ENCODE data around the gene SH3PXD2A.
A peak's percentile ranks its signal among the peaks of the same experiment; 100 is the strongest.
"Not testable (repeated sequence)": the region's sequence is repeated elsewhere in the genome, so short reads cannot be mapped to it uniquely, and the experiment has no call there.

The SH3PXD2A gene

DNA sequence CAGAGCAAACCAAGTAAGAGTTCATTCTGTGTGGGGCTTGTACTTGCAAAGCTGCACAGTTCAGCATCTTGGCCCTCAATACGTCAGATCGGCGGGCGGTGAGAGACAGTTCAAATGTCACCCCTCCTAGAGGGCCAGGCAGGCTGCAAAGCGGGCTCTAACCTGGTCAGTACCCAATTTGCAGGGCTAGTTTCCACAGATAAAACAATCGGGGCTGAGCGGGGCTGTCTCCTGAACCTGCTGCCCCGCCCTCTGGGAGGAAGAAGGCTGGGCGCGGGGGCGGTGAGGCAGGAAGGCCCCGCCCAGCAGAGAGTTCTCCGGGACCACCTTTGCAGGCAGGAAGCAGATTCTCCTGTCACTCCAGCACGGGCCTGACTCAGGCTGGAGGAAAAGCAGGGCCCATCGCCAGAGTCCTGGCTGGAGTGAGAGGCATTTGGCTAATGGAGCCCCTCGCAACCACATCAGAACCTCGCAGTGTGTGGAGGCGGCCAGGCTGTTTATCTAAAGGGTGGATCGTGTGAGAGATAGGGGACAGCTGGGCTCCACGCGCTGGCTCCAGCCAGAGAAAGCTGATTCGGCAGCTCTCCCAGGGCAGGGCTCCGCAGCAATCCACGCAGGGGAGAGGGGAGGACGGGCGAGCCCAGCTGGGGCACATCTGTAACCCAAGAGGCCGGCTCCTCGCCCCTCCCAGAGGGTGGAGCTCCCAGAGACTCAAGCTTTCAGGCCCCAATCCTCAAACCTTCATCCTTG lies 83.1 kb downstream of the SH3PXD2A start:
- DNase-seq, result peak in 28 of 58 donors; percentile 12 to 69 (median 47)

DNA sequence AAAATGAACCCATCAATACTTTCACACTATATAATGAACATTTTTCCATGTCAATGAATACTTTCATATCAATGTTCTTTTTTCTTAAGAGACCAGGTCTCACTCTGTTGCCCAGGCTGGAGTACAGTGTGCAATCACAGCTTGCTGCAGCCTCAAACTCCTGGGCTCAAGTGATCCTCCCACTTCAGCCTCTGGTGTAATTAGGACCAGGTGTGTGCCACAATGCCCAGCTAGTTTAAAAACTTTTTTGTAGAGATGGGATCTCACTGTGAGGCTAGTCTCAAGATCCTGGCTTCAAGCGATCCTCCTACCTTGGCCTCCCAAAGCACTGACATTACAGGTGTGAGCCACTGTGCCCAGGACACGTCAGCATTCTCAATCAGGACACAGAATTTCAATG lies 85.2 kb downstream of the SH3PXD2A start:
- no peak for DNase-seq

DNA sequence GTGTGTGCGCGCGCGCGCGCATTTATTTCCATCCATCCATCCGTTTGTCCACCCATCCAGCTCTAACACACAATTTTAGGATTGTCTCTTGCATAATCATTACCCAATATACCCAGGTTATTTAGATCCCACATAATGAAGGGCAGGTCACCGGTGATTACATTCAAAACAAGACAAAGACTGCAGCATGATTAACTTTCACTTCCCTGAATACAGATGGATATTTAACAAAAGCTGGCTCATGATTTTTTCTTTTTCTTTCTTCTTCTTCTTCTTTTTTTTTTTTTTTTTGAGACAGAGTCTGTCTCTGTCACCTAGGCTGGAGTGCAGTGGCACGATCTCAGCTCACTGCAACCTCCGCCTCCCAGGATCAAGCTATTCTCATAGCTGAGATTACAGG lies 86.2 kb downstream of the SH3PXD2A start:
- DNase-seq, result no peak

DNA sequence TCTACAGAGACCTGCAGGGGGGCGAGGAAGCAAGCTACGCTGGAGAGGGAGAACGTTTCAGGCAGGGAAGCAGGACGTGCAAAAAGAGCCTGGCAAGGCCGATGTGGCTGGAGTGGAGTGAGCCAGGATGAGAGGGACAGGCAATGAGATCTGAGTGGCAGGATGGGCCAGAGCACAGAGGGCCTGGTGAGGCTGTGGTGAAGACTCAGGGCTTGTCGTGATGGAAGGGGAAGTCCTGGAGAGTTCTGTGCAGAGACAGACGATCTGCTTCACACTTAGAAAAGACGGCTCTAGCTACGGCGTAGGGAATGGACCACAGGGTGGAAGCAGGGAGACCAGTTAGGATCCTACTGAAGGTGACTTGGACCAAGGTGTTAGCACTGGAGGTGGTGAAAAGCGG lies 87.0 kb downstream of the SH3PXD2A start:
- DNase-seq, result no peak

DNA sequence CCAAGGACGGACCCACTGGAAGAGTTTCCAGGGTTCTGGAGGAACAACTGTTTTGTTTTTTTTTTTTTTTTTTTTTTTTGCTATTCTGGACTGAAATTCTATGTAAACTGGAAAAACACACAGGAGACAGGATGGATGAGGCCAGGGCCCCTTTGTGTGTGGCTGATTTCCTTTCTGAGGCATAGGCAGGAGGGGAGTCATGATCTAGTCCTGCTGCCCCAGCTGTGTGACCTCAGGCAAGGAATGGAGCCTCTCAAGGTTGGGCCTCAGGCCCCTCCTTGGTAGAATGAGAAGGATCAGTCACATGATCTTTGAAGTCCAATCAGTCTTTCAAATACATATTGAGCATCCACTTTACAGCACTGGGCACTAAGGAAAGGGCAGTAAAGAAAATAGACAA lies 87.6 kb downstream of the SH3PXD2A start:
- no peak for DNase-seq

DNA sequence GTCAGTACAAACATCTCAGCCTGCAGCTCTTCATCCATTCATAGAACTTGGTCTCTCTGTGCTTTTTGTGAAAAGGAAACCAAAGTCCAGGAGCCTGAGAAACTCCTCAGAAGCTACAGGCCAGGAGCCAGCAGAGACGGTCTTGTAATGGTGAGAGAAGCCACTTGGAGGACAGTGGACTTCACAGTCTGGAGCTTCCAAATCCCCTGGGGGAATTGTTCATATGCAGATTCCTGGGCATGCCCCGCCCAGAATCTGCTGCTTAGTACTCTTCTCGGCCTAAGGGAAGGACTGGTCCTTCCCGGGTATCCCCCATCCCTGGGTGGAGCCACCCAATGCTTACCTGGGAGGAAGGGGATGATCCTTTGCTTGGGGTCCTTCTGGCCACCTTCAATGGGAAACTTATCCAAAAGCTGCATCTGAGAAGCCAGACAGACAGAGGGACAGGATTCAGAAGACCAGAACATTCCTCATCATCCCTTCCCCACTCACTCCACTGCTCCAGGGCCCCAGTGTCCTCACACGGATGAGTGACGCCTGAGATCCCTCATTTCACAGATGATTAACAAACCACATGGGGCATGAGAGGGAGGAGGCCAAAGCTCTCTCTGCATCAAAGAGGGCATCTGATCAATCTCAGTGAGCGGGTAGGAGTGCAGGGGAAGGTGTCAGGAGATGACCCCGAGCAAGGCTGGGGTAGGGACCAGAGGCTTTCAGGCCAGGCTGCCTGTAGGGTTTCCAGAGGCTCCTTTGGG lies 88.4 kb downstream of the SH3PXD2A start:
- DNase-seq, result no peak

DNA sequence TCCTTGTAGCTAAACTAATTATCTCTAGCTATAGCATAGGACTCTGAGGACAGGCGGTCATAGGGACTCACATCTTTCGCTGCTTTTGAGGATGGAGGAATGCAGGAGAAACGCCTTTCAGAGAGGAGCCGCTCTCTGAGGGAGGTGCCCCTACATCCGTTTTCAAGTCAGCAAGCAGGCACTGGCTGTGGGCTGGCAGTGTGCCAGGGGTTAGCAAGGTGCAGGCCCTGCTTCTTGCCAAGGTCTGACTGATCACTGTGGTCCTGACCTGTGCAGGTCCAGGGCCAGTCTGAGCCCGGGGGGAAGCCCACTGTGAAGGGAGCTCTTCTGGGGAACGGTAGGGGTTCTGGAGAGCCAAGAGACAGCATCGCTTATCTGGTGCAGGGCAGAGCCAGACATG lies 89.4 kb downstream of the SH3PXD2A start:
- DNase-seq, result peak in 1 of 58 donors; percentile 41

DNA sequence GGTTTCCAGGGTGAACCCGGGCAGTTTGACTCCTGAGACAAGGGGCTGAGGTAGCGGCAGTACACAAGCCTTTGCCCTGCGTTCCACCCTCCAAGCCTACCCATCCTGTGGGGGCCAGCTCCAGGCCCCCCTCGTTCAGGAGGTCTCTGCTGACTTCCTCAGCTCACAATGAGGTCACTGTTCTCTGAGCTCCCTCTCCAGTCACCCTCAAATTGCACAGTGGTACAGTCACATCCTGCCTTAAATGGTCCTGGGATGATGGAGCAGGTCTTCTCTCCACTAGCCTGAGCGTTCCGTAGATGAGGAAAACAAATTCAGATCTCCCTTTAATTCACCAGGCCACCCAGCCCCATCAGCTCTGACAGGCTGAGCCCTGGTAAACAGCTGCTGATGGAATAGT lies 90.2 kb downstream of the SH3PXD2A start:
- no peak for DNase-seq

DNA sequence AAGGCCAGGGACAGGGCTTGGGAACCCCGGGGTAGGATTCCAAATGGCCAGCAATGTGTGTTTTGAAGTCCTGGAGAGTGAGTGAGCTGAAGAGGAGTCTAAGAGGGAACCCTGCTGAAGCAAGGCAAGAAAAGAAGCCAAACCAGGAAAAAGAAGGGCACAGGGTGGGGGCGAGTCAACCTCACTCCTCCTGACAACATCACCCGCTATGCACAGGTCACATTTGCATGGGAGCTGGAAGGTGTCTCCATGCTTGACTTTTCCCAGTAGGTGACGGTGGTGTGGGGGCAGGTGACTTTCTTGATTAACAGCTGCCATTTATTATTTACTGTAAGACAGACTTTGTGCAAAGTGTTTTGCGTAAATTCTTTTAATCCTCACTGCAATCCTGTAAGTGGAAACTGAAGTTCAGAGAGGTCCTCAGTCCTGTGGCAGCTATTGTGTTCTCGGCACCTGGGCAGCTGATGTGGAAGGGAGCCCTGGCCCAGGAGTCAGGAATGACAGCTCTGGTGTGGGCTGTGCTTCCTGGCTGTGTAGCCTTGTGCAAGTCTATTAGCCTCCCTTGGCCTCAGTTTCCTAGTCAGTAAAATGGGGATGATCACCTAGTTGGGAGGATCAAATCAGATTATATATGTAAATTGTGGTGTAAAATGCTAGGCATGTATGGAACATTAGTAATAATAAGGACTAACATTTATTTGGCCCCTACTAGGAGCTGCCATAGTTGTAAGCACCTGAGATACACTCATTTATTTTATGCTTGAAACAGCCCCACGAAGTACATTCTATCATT lies 90.9 kb downstream of the SH3PXD2A start:
- DNase-seq, result no peak

DNA sequence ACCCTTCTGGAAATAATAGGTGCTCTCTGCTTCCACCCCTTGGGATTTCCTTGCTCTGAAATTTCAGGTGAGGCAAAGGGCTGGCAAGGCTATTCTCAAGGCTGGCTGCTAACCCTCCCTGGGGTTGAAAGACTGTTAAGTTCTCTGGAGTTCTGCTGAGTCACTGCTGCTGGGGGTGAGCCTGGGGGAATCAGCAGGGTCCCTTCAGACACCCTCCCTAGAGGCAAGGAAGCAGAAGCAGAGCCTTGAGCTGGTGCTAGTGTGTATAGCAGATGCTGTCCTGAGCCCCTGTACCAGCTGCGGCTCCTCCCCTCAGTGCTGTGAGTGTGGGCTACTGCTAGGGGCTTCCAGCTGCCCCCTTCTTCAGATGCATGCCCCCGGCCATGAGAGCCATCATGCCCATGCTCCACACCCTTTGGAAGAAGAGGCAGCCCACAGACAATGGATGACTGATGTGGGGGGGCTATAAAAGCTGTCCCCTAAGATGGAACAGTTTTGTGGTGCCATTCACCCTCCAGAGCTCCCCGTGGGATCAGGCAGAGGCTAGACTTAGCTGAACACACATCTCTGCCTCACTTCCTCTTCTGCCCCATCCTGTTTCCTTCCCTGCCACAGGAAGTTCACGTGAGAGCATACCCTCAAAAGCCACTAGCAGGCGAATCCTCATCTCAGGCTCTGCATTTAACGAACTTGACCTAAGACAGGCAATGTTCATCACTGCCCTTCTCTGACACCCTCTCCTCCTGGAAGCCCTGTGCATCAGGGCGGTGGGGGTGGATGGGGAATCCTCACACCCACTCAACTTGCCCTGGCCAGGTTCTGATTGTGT lies 91.8 kb downstream of the SH3PXD2A start:
- DNase-seq, result peak in 5 of 58 donors; percentile 8 to 40 (median 20)

DNA sequence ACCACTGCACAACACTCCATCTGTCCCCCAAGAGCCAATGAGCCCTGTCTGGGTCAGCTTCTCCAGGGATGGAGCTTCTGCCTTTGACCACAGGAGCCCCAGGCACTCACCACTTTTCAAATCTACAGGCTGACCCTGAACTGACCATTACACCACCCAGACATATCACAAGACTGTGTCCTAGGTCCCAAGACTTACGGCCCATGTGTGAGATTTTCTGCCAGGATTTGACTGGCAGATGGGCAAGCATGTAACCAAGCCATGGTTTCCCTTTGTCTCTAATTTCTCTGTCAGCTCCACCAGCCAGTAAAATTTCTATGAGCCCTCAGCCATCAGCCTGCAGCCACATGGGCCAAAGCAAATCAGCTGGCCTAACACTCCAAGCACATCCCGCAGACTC lies 92.5 kb downstream of the SH3PXD2A start:
- DNase-seq, result peak in 1 of 58 donors; percentile 40

DNA sequence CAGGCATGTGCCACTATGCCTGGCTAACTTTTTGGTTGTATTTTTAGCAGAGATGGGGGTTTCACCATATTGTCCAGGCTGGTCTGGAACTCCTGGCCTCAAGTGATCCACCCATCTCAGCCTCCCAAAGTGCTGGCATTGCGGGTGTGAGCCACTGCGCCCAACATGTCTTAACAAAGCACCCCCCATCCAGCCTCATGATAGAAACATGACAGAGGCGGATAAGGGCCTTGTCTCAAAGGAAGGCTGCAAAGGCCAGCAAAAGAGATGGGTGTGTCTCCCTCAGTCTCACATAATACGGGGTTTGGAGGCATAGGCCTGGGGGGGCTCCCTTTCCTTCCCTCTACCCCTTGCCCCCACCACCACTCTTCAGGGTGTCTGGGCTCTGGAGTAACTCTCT lies 93.2 kb downstream of the SH3PXD2A start:
- DNase-seq, result no peak

DNA sequence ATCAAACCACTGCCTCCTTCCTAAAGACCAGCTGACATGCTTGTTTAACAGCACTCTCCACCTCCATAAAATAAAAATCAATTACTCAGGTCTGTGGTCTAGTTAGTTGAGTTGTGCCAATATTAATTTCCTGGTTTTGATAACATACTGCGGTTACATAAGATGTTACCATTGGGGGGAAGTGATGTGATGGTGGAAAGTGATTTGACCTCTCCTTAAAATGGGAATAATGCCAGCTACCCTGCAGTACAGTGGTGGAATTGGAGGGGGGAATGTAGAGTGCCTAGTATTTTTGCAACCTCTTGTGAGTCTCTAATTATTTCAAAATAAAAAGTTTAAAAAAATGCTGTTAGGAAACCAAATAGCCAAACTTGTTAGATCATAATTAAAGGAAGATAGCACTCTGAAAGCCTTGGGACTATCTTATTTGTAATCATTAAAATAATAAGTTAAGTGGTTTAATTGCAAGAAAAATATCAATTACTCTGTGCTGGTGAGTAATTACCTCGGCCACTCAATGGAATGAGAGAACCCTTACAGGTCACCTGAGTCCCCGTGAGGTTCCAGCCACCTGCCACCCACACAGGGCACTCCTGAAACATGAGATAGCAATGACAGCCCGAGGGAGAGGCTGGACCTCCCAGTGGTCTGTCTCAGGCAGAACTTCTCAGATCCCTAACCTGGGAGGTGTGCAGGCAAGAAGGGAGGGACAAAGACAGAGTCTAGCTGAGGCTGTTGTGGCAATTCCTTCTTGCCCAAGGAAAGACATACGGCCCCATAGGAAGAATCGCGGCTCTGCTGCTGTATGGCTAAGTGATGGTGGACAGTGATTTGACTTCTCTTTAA lies 94.1 kb downstream of the SH3PXD2A start:
- no peak for DNase-seq

DNA sequence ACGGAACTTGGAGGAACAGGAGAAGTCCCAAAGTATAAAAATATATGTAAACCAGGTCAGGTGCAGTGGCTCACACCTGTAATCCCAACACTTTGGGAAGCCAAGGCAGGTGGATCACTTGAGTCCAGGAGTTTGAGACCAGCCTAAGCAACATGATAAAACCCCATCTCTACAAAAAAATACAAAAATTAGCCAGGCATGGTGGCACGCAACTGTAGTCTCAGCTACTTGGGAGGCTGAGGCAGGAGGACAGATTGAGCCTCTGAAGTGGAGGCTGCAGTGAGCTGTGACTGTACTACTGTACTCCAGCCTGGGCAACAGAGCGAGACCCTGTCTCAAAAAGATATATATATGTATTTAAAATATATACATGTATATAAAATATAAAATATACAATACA lies 95.1 kb downstream of the SH3PXD2A start:
- not testable (repeated sequence) for DNase-seq

DNA sequence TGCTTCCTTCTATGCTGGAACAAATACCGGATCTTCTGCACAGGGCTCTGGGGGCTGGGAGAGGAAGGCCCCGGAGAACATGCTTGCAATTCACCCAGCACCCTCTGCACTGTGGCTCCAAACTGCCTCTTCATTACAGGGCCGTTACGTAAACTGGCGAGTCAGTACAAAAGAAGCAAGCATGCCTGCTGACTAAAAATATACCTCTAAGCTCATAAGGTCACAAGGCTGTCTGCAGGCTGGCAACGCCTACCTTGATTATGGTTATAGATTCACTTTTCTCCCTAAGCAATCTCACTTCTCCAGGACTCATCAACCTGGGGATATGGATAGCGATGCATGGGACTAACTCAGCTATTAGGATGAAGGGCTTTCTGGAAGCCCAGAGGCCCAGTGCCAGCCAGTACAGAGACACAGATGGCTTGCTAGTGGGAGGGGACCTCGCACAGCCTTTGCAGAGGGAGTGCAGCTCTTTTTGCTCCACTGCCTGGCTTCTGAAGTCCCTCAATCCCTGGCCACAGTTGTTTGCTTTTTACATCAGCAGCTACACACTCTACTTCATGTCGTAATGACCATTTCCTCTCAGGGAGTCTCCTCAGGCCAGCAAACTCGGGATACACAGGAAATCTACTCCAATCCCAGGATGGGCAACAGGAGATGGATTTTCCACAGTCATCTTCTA lies 96.1 kb downstream of the SH3PXD2A start:
- DNase-seq, result peak in 47 of 58 donors; percentile 19 to 74 (median 50)

DNA sequence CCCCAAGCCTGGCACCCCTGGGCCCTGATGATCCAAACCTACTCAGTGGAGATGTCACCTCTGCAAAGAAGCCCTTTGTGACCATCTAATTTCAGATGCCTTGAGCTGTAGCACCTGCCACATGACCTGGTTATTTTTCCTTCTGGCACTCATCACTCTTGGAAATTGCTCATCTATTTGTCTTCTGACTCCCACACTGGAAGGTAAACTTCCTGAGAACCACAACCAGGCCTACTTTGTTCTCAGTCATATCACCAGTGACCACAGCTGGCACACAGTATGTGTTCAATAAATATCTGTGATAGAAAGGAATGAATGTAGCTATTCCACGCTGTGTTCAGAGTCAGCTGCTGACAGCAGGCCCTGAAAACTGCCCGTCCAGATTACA lies 97.1 kb downstream of the SH3PXD2A start:
- DNase-seq, result no peak

DNA sequence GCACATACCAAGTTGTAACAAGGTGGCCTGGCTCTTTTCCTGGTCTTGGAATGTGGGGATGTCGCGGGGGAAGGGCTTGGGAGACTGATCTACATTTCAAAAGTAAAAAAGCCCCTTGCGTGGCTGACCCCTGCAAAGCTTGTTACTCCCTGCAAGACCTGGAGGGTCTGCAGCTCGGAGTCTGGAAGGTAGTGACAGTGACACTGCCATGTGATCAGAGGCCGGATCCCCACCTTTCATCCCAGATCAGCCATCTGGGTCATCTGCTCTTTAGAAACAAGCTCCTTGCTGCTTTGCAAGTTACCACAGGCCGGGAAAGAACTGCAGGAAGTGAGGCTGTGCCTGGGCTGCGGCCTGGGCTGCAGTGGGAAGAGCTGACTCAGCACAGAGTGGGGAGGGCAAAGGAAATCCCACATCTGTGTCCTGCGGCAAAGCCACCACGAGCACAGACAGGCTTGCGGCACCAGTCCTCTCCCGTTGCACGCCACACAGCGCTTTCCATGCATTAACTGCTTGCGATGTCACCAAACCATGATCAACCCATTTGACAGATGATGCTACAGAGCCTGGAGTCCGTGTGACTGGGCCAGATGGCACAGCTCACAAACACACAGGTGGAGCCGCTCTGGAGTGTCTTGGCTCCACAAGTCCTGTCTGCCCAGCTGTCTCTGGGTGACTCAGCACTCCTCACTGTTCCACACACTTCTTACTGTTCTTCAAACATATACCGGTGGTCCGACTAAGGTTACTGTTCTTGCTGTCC lies 97.7 kb downstream of the SH3PXD2A start:
- DNase-seq, result peak in 11 of 58 donors; percentile 5 to 46 (median 23)

DNA sequence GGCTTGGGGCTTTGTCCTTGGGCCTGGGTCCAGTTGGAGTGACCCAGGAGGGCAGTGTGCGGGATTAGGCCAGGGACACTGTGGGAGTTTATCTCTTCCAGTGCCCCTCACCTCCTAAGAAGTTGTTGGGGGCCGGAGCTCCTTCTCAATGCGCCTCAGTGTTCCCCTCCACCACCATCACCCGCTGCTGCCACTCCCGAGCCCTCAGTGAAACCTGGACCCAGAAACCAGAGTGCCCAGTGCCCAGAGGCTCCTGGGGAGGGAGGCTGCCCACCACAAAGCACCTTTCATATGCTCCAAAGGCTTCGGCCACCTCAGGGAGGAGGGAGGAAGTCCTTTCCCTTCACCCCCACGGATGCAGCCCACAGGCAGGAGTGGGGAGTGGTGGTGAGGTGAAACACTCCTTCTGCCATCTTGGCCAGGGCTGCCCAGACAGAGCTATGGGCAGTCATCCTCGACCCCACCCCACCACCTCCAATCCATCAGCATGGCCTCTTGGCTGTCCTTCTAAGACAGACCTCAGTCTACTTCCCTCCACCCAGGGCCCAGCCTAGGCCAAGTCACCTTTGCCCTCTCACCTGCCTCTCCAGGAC lies 99.0 kb downstream of the SH3PXD2A start:
- DNase-seq, result no peak
